AML-193 (cell line): ENCODE measurements around the gene AKR1C4.
"Not testable (repeated sequence)": the region's sequence is repeated elsewhere in the genome, so short reads cannot be mapped to it uniquely, and the experiment has no call there.

Experiments used
- DNase-seq, 2 experiments: peaks; one replicate each; lab custom pipeline; 2025; lab: John Stamatoyannopoulos, UW

Gene AKR1C4

DNA sequence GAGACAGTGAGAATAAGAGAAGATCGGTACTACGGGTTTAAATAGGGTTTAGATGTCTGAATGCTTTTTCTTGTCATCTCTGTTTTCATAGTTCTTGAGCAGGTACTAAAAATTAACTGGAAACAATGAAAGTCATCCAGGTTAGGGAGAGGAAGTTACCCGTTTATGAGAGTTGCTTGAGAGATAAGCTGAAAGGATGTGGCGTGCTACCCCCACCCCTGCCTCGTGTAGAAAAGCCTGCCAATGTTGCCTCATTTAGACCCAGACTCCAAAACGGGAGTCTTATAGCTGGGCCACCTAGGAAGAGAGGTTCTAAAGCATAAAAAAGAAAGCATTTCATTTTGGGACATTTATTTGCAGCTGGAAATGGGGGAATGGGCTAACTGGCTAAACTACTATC is 10.2 kb downstream of the AKR1C4 start:
- no peak for DNase-seq

DNA sequence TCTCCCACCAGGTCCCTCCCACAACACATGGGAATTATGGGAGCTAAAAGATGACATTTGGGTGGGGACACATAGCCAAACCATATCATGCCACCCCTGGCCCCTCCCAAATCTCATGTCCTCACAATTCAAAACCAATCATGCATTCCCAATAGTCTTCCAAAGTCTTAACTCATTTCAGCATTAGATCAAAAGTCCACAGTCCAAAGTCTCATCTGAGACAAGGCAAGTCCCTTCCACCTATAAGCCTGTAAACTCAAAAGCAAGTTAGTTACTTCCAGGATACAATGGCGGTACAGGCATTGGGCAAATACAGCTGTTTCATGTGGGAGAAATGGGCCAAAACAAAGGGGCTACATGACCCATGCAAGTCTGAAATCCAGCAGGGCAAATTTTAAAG is 13.1 kb downstream of the AKR1C4 start:
- DNase-seq: not testable (repeated sequence)

DNA sequence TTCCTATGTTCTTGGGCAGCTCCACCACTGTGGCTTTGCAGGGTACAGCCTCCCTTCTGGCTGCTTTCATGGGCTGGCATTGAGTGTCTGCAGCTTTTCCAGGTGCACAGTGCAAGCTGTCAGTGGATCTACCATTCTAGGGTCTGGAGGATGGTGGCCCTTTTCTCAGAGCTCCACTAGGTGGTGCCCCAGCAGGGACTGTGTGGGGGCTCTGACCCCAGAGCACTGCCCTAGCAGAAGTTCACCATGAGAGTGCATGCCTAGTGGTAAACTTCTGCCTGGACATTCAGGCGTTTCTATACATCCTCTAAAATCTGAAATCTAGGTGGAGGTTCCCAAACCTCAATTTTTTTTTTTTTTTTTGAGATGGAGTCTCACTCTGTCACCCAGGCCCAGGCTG is 13.6 kb downstream of the AKR1C4 start:
- DNase-seq: peak in 1 of 2 experiments; percentile 9

DNA sequence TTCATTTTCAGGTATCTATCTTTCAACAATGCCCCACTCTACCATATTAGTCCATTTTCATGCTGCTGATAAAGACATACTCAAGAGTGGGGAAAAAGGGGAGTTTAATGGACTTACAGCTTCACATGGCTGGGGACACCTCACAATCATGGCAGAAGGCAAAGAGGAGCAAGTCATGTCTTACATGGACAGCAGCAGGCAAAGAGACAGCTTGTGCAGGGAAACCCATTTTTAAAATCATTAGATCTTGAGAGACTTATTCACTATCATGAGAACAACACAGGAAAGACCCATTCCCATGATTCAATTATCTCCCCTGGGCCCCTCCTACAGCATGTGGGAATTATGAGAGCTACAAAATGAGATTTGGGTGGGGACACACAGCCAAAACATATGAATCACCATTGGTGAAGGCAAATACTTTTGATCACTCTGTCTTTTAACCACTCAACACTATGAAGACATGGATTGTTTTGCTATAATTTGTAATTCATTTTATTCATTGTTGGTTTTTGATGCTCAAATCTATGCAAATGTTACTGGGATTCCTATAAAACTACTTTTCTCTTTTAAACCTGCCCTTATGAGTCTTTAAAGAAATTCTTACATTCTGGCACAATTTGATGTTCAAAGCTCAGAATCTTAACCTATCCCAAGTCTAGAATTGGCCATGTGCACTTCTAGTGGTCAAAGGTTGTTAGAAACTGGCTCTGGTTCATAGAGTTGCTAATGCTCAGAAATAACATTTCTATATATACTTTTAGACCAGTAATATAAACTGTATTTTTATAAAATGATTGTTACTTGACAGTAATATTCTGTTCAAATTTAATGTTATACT is 15.3 kb downstream of the AKR1C4 start:
- DNase-seq: no peak

DNA sequence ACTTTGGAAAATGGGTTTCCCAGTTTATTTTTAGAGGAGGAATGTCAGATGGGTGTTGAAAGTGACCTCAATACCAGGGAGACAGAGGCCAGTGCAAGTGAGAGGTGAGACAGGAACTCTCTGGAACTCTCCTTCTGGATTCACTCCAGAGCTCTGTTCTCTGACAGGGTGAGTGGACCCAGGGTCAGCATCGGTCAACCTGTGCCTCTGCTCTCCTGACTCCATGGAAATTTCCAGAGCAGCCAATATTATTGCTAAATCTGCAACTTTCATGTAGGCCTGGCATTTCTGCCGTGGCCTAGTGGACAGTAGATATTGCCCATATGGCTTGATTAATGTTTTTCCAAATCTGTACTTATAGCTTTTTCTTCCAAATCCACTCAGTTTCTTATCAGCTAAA is 20.2 kb downstream of the AKR1C4 start:
- DNase-seq: no peak

DNA sequence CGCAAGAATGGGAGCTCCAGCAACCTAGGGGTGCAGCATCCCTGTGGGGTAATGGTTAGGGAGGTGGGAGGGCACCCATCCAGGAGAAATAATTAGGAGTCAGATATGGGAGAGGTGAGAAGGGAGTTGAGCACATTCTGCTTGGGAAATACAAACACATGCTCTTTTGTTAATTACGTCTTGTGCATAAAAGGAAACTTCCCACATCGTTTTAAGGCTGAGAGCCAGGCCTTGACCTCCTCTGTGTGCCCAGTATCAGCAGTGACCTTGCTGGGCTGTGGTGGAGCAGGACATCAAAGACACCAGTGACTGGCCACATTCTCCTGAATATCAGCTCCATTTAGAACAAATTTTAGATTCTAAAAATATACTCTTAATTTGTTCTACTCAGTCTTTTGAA is 22.6 kb downstream of the AKR1C4 start:
- DNase-seq: no peak

DNA sequence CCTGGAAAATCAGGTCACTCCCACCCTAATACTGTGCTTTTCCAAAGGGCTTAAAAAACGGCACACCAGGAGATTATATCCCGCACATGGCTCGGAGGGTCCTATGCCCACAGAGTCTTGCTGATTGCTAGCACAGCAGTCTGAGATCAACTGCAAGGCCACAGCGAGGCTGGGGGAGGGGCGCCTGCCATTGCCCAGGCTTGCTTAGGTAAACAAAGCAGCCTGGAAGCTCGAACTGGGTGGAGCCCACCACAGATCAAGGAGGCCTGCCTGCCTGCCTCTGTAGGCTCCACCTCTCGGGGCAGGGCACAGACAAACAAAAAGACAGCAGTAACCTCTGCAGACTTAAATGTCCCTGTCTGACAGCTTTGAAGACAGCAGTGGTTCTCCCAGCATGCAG is 26.3 kb downstream of the AKR1C4 start:
- DNase-seq: not testable (repeated sequence)

DNA sequence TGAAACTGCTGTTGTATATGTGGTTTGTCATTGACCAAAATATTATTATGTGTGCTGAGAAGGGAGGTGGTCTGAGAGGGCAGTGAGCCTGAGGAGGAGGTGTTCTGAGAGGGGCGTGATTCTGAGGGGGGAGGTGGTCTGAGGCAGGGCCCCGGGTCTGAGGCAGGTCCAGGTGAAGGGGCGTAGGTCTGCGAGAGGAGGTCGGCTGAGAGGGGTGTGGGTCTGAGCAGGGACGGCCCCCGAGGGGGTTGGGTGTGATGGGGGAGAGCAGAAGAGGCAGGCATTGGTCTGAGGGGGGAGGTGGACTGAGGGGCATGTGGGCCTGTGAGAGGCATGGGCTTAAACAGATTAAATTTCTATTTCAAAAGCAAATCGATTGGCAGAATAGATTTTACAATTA is 32.4 kb downstream of the AKR1C4 start:
- no peak for DNase-seq

DNA sequence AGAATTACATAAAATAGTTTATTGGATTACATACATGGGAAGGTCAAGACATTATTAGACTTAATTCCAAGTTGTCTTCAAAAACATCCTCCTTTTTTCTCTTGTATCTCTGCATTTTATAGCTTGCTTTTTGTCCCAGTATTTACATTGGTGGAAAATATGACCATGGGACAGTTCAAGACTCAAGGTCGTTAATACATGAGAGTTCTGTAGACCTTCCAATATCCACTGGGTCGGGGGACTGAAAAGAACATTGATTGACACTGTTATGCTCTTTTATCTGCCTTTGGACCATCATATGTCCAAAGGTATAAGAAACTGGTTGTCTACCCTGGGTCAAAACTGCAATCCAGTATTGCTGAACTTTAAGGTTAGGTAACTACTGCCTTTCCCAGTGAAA is 36.7 kb downstream of the AKR1C4 start:
- DNase-seq: no peak

DNA sequence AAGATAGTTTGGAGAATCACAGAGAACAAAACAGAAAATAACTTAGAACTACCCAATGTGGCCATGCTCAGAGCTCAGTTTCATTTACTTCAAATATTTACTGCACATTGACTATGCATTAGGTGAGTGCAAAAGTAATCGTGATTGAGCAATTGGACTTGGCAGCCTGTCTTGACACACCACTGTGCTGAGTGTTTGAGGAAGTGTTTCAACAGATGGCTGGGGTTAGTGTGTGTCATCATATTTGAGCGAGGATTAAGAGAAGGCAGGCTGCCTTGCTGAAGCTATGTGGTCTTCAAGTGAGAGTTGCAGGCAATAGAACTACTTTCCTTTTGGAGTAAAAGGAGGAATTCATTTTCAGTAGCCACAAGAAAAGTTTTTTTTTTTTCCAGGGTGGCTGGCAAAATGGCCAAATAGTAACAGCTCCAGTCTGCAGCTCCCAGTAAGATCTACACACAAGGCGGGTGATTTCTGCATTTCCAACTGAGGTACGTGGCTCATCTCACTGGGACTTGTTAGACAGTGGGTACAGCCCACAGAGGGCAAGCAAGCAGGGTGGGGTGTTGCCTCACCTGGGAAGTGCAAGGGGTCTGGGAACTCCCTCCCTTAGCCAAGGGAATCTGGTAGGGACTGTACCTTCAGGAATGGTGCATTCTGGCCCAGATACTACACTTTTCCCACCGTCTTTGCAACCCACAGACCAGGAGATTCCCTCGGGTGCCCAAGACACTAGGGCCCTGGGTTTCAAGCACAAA is 37.6 kb downstream of the AKR1C4 start:
- DNase-seq: peak; percentile 95 to 96

DNA sequence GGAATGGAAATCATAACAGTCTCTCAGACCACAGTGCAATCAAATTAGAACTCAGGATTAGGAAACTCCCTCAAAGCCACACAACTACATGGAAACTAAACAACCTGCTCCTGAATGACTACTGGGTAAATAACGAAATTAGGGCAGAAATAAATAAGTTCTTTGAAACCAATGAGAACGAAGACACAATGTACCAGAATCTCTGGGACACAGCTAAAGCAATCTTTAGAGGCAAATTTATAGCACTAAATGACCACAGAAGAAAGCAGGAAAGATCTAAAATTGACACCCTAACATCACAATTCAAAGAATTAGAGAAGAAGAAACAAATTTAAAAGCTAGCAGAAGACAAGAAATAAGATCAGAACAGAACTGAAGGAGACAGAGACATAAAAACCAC is 40.9 kb downstream of the AKR1C4 start:
- not testable (repeated sequence) for DNase-seq

DNA sequence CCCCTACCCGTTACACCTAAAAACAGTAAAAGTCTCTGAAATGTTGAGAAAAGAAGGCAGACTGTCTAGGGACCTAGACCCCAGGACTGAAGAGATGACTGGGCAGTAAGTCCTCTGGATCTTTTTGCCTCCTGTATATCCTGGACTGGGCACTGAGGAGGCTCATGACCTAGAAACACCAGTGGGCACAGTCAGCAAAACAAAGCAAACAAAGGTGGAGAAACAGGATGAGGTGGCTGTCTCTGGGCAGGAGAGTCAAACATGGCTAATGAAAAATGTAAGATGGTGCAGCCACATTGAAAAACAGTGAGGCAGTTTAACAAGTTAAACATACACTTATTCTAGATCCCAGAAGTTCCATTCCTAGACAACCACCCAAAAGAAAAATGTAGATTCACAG is 45.9 kb downstream of the AKR1C4 start:
- no peak for DNase-seq

DNA sequence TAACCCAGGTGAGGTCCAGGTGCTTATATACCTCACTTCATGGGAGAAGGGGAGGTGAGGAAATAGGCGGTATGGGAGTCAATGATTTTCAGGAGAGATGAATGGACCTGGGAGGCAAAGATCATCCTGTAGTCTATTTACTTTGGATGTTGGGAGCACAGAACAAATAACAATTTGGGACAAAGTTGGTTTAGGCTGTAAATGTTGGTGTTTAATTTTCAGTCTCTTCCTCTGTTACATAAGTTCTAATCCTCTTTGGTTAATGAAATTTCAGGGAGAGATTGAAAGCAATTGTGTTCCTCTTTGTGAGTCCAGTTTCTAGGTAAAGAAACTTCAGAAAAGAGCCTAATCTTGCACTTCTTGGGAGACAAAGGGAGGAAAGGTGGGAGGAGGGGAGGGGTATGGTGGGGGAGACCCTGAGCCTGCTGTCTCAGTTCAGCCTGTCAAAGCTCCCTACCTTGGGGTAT is 46.9 kb downstream of the AKR1C4 start:
- DNase-seq: no peak

DNA sequence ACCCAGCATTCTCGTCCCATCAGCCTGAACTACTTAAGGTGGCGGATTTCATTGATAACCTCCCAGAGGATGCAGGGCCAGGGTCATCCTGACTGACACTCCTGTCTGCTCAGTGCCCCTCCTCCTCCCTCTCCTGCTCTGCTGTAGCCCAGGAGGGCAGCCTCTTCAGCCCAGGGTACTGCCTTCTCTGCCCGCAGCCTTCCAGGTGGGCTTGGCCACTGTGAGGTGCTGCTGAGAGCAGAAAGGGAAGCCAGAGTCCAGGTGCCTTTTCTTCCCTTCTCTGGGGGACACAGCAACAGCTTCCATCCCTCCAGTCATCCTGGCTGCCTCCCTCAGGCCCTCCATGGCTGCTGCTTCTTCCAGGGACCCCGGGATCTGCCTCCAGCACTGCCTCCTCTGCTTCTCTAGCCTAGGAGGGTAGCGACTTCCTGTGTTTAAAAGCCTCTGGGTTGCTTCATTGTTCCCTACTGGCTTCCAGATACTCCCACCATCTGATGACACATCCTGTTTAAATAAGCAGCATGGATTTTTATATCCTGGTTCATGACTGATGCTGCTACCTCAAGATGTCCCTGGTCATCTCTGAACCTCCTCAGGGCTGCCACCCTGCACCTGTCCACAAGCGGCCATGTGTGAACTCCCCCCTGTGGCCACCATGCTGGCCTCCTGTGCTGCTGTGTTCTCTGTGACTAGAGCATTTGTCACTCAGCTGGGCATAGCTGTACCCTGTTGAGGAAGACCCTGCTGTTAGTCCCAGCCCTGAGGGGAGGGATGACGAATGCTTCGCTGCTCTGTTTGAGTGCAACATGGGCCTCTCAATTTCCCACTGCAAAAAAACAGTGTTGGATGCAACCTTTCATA is 55.8 kb downstream of the AKR1C4 start:
- no peak for DNase-seq

DNA sequence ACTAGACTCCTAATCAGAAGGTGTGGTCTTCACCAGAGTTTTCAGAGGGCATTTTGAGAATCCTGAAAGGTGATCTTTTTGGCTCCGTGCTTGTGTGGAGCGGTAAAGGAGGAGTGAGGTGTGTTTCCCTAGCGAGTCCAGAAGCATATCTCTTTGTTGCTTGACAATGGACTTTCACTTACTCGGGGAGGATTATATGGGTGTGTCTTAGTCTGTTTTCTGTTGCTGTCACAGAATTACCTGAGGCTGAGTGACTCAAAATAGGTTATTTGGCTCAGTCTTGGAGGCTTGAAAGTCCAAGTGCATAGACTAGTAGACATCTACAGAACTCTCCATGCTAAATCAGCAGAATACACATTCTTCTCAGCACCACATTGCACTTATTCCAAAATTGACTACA is 57.9 kb downstream of the AKR1C4 start:
- no peak for DNase-seq

DNA sequence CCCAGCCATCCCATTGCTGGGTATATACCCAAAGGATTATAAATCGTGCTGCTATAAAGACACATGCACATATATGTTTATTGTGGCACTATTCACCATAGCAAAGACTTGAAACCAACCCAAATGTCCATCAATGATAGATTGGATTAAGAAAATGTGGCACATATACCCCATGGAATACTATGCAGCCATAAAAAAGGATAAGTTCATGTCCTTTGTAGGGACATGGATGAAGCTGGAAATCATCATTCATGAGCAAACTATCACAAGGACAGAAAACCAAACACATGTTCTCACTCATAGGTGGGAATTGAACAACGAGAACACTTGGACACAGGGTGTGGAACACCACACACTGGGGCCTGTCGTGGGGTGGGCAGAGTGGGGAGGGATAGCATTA is 61.1 kb downstream of the AKR1C4 start:
- DNase-seq: not testable (repeated sequence)

DNA sequence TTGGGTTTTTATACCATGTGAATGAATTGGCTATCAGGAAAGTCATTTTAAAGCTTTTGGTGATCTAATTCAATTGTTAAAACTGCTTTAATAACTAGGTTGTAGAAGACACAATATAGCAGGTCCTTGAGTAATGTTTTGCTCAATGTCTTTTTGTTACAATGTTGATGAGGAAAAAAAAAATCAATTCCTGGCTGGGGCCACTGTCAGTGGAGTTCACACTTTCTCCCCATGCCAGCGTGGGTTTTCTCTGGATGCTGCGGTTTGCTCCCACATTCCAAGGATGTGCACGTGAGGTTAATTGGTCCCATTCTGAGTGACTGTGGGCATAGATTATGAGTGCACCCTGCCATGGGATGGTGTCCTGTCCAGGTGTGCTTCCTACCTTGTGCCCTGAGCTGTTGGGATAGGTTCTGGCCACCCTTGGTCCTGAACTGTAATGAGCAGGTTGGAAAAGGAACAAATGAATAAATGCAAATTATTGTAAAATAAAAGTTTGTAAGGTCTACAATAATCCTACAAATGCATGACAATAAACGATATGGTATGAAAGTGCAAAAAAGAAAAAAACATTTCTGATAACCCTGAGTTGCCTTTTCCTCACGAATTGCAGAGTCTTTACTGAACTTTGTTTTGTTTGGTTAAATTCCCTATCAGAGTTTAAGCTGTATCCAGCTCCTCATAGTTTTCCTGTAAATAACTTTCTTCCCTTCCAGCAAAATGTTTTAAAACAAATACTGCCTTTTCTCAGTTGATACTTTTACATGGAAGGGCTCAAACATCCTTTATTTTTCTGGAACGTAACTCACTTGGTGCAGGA is 62.7 kb downstream of the AKR1C4 start:
- DNase-seq: no peak

DNA sequence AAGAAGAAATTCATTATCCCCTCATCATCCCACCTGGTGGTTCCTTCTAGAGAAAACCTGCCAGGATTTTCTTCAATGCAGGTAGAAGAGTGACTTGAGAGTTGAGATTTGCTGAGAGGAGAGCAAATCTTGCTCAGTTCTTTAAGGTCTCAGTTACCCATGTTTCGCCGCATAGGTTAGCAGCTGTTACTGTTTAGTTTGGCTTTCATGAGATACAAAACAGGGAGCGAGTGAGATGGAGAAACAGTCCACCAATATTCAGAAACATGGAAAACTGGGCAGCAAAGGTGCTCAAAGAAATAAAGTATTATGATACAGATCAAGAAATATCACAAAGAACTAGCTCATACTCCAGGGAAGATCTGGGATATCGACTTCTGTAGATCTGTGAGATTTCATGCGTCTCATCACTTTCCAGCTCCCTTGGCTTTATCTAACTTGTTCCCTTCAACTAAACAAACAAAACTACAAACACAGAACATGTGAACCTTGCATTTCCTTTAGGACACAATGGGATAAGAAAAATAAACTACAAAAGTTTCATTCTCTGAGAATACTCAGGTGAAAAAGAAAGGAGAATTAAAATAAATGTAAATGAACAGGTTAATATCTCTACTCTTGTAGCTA is 63.4 kb downstream of the AKR1C4 start:
- DNase-seq: no peak

DNA sequence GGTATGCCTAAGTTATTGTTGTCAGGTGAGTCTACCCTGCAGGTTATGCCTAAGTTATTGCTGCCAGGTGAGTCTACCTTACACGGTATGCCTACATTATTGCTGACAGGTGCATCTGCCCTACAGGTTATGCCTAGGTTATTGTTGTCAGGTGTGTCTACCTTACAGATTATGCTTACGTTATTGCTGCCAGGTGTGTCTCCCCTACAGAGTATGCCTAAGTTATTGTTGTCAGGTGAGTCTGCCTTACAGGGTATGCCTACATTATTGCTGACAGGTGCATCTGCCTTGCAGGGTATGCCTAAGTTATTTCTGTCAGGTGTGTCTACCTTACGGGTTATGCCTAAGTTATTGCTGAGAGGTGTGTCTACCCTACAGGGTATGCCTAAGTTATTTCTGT is 64.2 kb downstream of the AKR1C4 start:
- DNase-seq: no peak

DNA sequence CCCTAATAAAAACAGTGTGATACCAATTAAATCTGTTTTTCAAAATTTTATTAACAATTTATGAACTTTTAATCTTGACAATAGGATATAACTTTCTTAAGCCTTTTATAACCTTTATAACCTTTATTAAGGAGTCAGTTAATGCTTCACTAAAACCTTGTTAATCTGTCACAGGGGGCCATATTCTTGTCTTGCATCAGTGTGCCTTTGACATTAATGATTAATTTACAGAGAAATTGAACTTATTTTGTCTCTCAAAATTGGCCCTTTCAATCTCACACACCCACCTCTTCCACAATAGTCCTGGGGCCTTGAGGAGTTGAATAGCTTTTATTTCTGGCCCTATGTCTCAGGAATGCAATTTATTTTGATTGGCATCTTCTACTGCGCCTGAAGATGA is 68.5 kb downstream of the AKR1C4 start:
- no peak for DNase-seq

DNA sequence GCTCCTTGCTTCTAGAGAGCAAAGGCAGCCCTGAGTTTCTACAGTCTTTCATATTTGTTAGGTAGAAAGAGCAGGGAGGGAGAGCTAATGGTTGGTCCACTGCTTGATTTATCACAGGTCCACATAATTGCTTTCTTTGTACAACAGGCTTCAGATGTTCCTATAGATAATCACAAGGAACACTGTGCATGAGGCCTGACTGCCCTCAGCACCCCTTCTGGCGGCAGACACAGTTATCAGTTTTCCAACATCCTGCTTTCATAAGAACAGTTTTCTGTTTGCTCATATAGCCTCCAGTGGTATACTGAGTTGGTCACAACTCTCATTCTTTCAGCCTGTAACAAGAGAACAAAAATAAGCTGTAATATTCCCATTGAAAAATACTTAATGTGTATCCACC is 69.7 kb downstream of the AKR1C4 start:
- DNase-seq: no peak
